Measurements from ENCODE around the gene HM13.

- no peak for TF ChIP-seq RAD21 (IDR thresholded peaks at IDR 0.05; ENCODE audit: low read depth)
- TF ChIP-seq CEBPB (IDR thresholded peaks at IDR 0.05): no peak
Observed at GRCh38 chr20:31505903-31506302, 8.3 kb upstream of the HM13 start.

Data from Ishikawa (cell line).